ENCODE results near the gene CERCAM.

DNA sequence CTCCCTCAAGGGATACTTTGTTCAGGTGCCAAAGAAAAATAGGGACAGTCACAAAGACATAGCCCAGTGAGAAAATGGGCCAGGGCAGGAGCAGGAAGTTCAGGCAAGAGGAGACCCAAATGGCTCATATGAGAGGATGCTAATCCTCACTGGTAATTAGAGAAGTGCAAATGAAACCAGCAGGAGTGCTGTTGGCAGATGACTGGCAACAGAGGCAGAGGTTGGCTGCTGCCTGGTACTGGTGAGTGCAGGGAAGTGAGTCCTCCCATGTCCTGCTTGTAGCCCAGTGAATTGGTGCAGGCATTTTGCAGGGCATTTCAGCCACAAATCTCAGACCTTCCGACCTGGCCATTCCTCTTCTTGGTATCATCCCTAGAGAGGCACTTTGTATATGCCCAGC, 58.6 kb downstream of the CERCAM start:
- TF ChIP-seq, protein P1, sequence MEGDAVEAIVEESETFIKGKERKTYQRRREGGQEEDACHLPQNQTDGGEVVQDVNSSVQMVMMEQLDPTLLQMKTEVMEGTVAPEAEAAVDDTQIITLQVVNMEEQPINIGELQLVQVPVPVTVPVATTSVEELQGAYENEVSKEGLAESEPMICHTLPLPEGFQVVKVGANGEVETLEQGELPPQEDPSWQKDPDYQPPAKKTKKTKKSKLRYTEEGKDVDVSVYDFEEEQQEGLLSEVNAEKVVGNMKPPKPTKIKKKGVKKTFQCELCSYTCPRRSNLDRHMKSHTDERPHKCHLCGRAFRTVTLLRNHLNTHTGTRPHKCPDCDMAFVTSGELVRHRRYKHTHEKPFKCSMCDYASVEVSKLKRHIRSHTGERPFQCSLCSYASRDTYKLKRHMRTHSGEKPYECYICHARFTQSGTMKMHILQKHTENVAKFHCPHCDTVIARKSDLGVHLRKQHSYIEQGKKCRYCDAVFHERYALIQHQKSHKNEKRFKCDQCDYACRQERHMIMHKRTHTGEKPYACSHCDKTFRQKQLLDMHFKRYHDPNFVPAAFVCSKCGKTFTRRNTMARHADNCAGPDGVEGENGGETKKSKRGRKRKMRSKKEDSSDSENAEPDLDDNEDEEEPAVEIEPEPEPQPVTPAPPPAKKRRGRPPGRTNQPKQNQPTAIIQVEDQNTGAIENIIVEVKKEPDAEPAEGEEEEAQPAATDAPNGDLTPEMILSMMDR (IDR thresholded peaks at IDR 0.05), result no peak
- no peak for TF ChIP-seq POLR2A (IDR thresholded peaks at IDR 0.05)
